ENCODE data around the gene F5. TPM values are rescaled to one million over a fixed set of nuclear protein-coding genes. Genes with fewer than 3 reads are reported as not detected.

F5 gene
- total and polyA plus RNA-seq, 2 donors = 1.1 to 4.5 TPM

DNA sequence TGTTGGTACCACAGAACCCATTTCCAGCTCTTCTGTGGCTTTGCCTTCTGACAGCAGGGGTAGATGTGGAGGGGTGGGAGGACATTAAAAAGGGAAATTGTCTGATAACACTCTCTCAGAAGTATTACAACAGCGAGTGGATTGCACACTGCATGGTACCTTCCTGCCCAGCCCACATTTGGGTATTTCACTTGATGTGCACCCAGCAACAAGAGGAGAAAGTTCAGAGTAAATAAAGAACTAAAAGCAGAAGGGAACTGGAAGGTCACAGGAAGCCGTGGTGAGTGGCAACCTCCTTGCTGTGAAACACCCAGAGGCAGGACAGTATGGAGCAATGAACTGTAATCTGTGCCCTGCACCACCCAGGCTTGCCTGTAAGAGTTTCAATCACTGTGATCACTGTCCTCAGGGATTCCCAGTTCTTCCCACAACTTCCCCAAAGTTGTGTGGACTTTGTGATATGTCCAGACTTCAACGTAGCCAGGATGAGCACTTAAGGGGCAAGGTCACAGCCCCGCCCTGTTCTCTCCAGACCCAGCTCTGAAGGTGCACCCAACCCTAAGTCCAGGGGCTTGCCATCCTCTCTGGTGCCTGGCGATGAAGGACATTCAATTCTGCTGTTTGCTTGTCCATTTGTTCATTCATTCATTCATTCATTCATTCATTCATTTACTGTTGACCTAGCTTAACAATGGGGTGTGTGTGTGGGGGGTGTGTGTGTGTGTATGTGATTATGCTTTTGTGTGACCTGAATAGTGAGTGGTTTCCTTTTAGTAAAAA lies 18.7 kb upstream of the F5 start:
- 69% methylated on average over 5 of the region's 5 CpGs for WGBS

GRCh38 chr1:169601096-169601881 lies 15.0 kb upstream of the F5 start:
- Histone ChIP-seq H3K4me3 (ENCODE audit: low read depth, low read length) (no peak overlapping the region), H3K4me1 (ENCODE audit: insufficient read depth) (no peaks in the 10 kb centered on the region), H3K36me3 (ENCODE audit: insufficient read depth) (no peaks in the 10 kb centered on the region), H3K27ac (ENCODE audit: low read depth) (no peak overlapping the region)
- no peak for DNase-seq (ENCODE audit: extremely low spot score)
- 33% methylated on average over 3 of the region's 3 CpGs for WGBS

More for the DNA sequence above, 18.7 kb upstream of the F5 start:
- Histone ChIP-seq H3K36me3 (ENCODE audit: insufficient read depth) (no peaks in the 10 kb centered on the region), H3K4me3 (ENCODE audit: low read depth, low read length) (no peak overlapping the region), H3K4me1 (ENCODE audit: insufficient read depth) (no peaks in the 10 kb centered on the region), H3K27ac (ENCODE audit: low read depth) (no peak overlapping the region)
- DNase-seq (ENCODE audit: extremely low spot score) = no peak

DNA sequence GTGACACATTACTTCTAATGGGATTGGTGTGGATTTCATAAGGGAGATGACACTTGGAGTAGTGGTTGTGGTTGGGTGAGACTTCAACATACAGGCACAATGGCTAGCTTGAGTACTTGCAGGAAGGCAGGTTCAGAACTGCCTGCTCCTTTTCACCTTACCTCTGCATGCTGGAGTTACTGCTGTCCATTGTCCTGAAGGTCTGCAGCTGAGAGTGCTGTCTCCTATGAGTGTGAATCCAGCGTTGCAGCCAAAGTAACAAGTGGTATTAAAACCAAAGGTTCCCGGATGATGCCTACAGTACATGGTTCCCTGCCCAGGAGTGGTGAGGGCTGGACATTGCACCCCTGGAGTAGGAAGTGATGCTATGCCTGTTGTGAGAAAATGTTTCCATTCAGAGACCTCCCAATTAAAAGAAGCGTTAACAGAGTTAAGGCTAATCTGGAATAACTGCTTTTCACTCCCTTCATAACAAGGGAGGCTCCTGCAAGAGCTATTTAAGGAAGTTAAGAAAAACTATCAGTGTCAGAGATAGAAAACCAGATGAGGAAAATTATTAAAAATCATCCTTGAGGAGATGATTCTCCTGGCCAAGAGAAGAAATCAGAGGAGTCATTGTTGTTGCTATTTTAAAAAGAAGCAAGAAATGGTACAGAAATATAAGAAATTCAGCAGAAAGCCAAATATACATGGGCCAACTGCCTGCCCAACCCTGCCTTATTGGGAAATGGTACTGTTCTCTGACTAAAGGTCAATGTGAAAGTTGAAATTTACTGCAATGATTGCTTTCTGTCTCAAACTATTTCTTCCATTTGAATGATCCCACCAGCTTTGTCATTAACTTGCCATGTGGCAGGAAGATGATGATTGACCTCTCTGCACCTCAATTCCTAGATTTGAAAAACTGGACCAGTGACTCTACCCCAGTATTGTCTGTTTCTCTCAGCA lies 9.8 kb upstream of the F5 start:
- Histone ChIP-seq H3K4me1 (ENCODE audit: insufficient read depth) (no peaks in the 10 kb centered on the region), H3K27ac (ENCODE audit: low read depth) (no peak overlapping the region), H3K36me3 (ENCODE audit: insufficient read depth) (no peaks in the 10 kb centered on the region), H3K4me3 (ENCODE audit: low read depth, low read length) (no peak overlapping the region)
- 51% methylated on average over 3 of the region's 3 CpGs for WGBS
- DNase-seq (ENCODE audit: extremely low spot score) = no peak

DNA sequence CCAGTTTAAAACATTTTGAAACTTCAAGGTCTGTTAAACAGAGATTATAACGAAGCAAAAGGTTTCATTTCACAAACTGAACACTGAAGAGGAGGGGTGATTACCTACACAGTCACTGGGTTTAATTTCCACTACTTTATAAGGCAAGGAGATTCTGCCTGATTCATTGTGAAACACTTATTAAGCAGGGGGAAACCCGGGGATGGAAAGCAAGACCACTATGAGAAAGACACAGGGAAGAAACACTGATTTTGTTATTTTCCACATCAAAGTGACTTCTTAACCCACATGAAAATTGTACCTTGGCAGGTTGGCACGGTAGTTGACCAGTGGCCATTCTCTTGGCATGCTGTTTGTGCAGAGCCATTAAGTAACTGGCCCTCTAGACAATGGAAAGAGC lies 8.1 kb upstream of the F5 start:
- Histone ChIP-seq H3K27ac (ENCODE audit: low read depth) (no peak overlapping the region), H3K4me1 (ENCODE audit: insufficient read depth) (no peaks in the 10 kb centered on the region), H3K36me3 (ENCODE audit: insufficient read depth) (no peaks in the 10 kb centered on the region), H3K4me3 (ENCODE audit: low read depth, low read length) (no peak overlapping the region)
- no peak for DNase-seq (ENCODE audit: extremely low spot score)
- 66% methylated on average over 3 of the region's 3 CpGs for WGBS

DNA sequence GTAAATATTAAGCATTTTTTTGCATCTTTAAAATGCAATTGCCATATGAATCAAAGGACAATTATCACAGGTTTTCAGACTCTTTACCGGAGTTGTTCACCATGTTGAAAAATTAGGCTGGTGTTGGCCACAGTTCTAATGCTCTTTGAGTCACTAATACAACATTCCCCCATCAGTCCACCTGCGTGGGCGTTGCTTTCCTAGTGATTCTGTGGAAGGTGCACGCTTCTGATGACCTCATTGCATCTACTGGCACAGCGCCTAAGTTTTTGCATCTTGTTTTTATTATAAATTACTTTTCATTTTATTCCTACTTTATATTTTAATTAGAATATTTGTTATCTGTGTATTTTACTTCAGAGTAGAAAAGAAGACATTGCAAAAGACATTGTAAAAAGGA lies 4.7 kb upstream of the F5 start:
- WGBS = 90% methylated on average over 5 of the region's 5 CpGs
- Histone ChIP-seq H3K36me3 (ENCODE audit: insufficient read depth) (no peaks in the 10 kb centered on the region), H3K4me3 (ENCODE audit: low read depth, low read length) (no peak overlapping the region), H3K4me1 (ENCODE audit: insufficient read depth) (peaks cover 2% of the 10 kb centered on the region), H3K27ac (ENCODE audit: low read depth) (no peak overlapping the region)
- DNase-seq (ENCODE audit: extremely low spot score) = no peak

- Histone ChIP-seq H3K36me3 (ENCODE audit: insufficient read depth) (no peaks in the 10 kb centered on the region), H3K27ac (ENCODE audit: low read depth) (no peak overlapping the region), H3K4me3 (ENCODE audit: low read depth, low read length) (no peak overlapping the region), H3K4me1 (ENCODE audit: insufficient read depth) (peaks cover 2% of the 10 kb centered on the region)
- 84% methylated on average over 4 of the region's 4 CpGs for WGBS
- no peak for DNase-seq (ENCODE audit: extremely low spot score)
Measured at GRCh38 chr1:169588785-169589485, 2.7 kb upstream of the F5 start.

DNA sequence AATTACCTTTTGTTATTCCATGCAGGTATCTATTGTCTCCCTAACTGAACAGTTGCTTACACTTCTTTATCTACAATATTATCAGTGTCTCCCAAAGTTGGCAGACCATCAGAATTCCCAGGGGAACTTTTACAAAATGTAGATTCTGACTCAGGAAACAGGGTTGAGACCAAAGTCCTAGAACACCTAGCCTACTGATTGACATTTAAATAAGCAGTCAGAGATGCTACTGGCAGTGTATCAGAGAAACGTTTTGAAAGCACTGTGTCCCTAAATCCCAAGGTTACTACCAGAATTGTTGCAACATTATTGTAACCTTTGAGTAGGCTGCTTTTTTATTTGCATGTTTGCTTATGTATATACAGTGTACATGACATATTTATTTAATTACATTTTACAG lies 1.8 kb upstream of the F5 start:
- H3K4me1 ChIP-seq (ENCODE audit: insufficient read depth) = peaks cover 2% of the 10 kb centered on the region
- no peak for DNase-seq (ENCODE audit: extremely low spot score)
- 23% methylated on average over 1 of the region's 1 CpG for WGBS
- H3K27ac ChIP-seq (ENCODE audit: low read depth) = no peak overlapping the region
- H3K4me3 ChIP-seq (ENCODE audit: low read depth, low read length) = no peak overlapping the region
- no peaks in the 10 kb centered on the region for H3K36me3 ChIP-seq (ENCODE audit: insufficient read depth)

DNA sequence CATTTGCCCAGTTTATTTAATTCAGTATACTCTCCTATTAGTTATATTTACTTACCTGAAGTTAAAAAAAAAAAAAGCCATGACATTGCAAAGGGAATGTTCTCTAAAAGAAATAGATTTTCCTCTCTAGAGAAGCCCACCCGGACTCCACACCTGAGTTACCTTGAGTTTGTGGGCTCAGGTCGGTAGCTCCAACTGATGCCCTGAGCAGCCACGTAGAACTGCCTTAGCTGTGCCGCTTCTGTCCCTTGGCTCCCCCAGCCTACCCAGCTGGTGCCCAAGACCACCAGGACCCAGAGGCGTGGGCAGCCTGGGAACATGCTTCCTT lies 250 bp downstream of the F5 start:
- DNase-seq (ENCODE audit: extremely low spot score) = no peak
- H3K4me3 ChIP-seq (ENCODE audit: low read depth, low read length) = no peak overlapping the region
- H3K4me1 ChIP-seq (ENCODE audit: insufficient read depth) = peaks cover 2% of the 10 kb centered on the region
- WGBS = 19% methylated on average over 5 of the region's 5 CpGs
- H3K36me3 ChIP-seq (ENCODE audit: insufficient read depth) = no peaks in the 10 kb centered on the region
- no peak overlapping the region for H3K27ac ChIP-seq (ENCODE audit: low read depth)

DNA sequence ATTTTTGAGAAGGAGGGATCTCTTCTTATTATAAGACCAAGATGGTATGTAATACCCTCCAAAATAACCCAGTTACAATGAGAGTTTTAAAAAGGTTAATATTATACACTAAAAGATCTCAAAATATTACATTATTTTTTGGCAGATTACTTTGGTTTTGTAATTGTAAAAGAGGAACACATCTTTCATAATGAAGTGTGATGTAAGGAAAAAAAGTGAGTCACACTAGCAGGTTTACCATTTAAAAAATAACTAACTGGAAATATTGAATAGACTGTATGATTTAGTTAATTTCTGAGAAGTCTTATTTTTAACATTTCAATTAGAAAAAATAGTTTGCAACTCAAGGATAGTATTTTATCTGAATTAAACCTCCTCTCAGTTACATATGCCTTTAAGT lies 1.1 kb downstream of the F5 start:
- Histone ChIP-seq H3K27ac (ENCODE audit: low read depth) (no peak overlapping the region), H3K4me1 (ENCODE audit: insufficient read depth) (peaks cover 2% of the 10 kb centered on the region), H3K36me3 (ENCODE audit: insufficient read depth) (no peaks in the 10 kb centered on the region), H3K4me3 (ENCODE audit: low read depth, low read length) (no peak overlapping the region)
- no peak for DNase-seq (ENCODE audit: extremely low spot score)

- no peak for DNase-seq (ENCODE audit: extremely low spot score)
- no peak overlapping the region for H3K27ac ChIP-seq (ENCODE audit: low read depth)
- WGBS = 57% methylated on average over 4 of the region's 4 CpGs
- peaks cover 2% of the 10 kb centered on the region for H3K4me1 ChIP-seq (ENCODE audit: insufficient read depth)
- no peak overlapping the region for H3K4me3 ChIP-seq (ENCODE audit: low read depth, low read length)
- H3K36me3 ChIP-seq (ENCODE audit: insufficient read depth) = no peaks in the 10 kb centered on the region
Measured at GRCh38 chr1:169584483-169585144, 1.7 kb downstream of the F5 start.

- Histone ChIP-seq H3K4me3 (ENCODE audit: low read depth, low read length) (no peak overlapping the region), H3K36me3 (ENCODE audit: insufficient read depth) (no peaks in the 10 kb centered on the region), H3K27ac (ENCODE audit: low read depth) (no peak overlapping the region), H3K4me1 (ENCODE audit: insufficient read depth) (no peaks in the 10 kb centered on the region)
- WGBS = 83% methylated on average over 5 of the region's 5 CpGs
- DNase-seq (ENCODE audit: extremely low spot score) = no peak
Measured at GRCh38 chr1:169577981-169578738, 8.1 kb downstream of the F5 start.

GRCh38 chr1:169576935-169577331 lies 9.3 kb downstream of the F5 start:
- no peak for DNase-seq (ENCODE audit: extremely low spot score)
- no peaks in the 10 kb centered on the region for H3K36me3 ChIP-seq (ENCODE audit: insufficient read depth)
- no peak overlapping the region for H3K27ac ChIP-seq (ENCODE audit: low read depth)
- WGBS = 88% methylated on average over 1 of the region's 1 CpG
- no peaks in the 10 kb centered on the region for H3K4me1 ChIP-seq (ENCODE audit: insufficient read depth)
- H3K4me3 ChIP-seq (ENCODE audit: low read depth, low read length) = no peak overlapping the region
